Measurements from ENCODE around the gene ME3.
"Not testable (repeated sequence)": the region's sequence is repeated elsewhere in the genome, so short reads cannot be mapped to it uniquely, and the experiment has no call there.

ME3 gene

GRCh38 chr11:86423488-86423887 lies 248.9 kb downstream of the ME3 start:
- DNase-seq = not testable (repeated sequence)

- DNase-seq = no peak
Measured at GRCh38 chr11:86422371-86422770, 250.0 kb downstream of the ME3 start.

- DNase-seq = peak; percentile 17 to 36
Measured at GRCh38 chr11:86421946-86422345, 250.5 kb downstream of the ME3 start.

GRCh38 chr11:86418917-86419316 lies 253.5 kb downstream of the ME3 start:
- DNase-seq = no peak

DNA sequence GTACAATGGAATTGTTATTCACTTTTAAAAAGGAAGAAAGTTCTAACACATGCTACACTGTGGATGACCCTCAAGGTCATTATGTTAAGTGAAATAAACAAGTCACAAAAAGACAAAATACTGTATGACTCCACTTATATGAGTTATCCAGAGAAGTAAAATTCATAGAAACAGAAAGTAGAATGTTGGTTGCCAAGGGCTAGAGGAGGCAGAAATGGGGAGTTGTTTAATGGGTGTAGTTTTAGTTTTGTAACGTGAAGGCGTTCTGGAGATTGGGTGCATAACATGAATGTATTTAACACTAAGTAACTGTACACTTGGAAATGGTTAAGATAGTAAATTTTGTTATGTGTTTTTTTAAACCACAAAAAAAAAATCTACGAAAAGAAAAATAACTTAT lies 253.9 kb downstream of the ME3 start:
- DNase-seq = no peak

DNA sequence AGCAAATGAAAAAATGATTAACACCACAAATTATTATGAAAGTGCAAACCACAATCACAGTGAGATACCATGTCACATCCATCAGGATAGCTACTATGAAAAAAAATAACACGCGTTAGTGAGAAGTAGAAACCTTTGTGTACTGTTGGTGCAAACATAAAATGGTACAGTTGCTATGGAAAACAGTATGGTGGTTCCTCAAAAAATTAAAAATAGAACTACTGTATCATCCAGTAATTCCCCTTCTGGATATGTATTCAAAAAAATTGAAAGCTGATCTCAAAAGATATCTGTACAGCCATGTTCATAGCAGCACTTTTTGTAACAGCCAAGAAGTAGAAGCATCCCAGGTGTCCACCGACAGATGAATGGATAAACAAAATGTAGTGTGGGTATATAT lies 254.3 kb downstream of the ME3 start:
- DNase-seq = peak; percentile 30 to 47

DNA sequence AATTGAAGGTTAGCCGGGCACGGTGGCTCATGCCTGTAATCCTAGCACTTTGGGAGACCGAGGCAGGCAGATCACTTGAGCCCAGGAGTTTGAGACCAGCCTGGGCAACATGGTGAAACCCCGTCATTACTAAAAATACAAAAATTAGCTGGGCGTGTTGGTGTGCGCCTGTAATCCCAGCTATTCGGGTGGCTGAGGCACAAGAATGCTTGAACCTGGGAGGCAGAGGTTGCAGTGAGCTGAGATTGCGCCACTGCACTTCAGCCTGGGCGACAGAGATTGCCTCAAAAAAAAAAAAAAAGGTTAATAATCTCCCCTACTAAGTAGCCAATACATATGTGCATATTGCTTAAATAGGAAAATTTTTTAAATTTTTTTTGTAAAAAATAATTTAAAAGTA lies 255.5 kb downstream of the ME3 start:
- DNase-seq = not testable (repeated sequence)

DNA sequence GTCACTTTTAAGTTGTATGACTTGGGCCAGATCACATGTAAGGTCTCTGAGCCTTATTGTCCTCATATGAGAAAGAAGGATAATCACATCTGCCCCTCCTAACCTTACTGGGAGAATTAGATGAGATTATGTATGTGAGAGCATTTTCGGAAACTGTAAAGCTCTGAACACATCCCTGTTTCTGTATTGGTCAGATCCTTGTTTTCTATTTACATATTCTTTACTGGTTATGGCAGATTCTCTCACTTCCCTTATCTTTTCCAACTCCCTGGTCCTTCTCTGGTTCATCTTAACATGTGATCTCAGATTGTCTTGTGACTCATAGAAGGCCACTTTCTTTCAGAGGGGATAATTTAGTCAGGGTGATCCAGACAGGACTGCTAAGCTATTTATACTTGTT lies 255.9 kb downstream of the ME3 start:
- peak; percentile 51 to 61 for DNase-seq

DNA sequence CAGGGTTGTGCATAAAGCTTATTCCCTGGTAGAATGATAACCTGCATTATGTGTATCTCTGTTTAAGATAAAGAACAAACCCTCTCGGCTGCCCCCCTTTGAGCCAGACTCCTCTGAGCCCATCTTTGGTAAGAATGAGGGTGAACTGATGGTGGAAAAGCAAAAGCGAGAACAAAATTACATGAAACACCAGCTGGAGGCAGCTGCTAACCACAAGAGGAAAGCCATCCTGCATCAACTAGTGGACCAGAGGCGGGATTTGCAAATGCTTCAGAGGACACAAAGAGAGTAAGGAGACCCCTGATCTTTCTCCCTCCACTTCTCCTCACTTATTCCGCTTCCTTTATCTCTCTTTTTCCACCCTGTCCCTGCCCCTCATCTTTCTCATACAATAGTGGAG lies 257.4 kb downstream of the ME3 start:
- DNase-seq = no peak

DNA sequence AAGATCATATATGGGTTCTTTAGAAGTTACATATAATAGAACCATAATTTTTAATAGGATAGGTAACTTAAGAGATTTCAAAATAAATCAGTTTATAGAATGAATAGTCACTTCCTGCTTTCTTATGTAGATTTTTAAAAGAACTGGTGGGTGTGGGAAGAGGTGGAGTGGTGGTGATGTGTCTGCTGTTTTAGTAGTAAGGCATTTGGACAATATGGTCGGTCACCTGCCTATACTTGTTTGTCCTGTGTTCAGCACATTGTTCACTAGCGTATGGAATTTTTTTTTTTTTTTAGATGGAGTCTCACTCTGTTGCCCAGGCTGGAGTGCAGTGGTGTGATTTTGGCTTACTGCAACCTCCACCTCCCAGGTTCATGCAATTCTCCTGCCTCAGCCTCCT lies 258.4 kb downstream of the ME3 start:
- DNase-seq = no peak

- DNase-seq = no peak
Measured at GRCh38 chr11:86408845-86409244, 263.6 kb downstream of the ME3 start.

DNA sequence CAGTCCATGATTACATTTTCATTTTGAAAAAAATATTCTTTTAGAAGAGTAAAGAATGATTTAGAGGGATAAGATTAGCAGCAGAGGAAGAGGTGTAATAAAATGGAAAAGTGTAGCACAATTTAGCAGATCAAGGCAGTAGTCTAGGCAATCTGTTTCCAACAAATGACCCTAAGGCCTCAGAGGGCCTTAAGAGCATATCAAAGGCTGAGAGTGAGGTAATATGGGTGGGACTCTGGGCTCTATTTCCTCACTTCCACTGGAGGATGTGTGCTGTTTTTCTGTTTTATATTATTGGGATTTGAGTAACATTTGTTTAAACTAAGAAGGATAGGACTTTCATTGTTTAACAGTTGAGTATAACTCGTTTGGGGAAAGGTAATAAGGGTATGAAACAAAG lies 269.0 kb downstream of the ME3 start:
- no peak for DNase-seq

DNA sequence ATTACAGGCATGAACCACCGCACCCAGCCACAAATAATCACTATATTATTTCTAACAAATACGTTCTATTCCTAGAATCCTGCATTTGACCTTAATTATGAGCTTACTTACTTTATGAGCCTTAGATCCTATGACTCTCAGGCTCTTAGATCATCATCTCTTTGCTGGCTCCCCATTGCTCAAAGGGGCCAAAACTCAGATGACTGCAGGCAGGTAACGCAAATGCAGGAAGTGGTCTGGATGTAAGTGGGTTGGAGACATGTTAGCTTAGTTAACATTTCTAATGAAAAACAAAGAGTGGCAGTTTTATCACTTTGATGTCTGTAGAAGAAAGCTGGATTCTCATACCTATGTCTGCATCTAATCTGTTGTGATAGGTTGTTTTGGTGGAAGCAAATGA lies 274.3 kb downstream of the ME3 start:
- DNase-seq = no peak

DNA sequence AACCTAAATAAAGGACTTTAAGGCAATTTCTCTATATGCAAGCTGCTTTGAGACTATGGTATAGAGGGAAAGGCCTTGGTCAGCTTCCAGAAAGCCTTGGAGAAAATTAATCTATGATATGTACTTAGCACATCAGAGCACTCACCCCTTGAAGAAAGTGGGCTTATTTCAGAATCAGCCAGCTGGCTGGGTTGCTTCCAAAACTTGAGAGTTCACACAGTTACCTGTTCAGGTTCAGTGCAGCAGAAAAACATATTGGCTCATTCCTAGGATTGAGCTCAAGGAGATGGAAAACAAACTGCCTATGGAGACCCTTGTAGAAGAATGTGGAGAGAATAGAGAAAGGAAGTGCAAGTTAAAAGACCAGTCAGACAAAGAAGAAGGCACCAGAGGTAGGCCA lies 275.1 kb downstream of the ME3 start:
- DNase-seq = no peak

DNA sequence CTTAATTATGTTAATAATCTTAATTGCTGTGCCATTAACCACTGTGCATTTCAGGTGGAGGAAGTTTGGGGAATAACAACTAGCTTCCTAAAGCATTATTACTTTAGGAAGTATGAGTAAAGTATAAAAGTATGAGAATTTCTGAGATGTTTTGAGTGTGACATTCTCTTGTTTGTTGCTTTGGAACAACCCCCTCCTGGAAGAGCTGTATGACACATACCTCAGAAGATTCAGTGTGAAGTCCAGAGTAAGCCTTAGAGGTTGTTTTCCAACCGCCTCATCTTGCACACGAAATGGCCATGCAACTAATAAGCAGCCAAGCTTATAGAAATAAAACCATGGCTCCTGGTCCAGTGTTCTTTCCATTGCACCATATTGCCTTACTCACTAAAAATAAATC lies 276.0 kb downstream of the ME3 start:
- DNase-seq = no peak

GRCh38 chr11:86395061-86395551 lies 277.3 kb downstream of the ME3 start:
- DNase-seq = no peak

All from inflammatory macrophage (primary cell).